Activated effector memory CD4-positive, alpha-beta T cell treated with Interleukin-2 at 50 U/mL for 16 hours (primary cell): Measurements from ENCODE around the gene TXNRD2.

Source experiments
- DNase-seq: peaks from one replicate; pipeline ENCODE4 v3.0.0-alpha.2; 2020

TXNRD2 gene

GRCh38 chr22:19941365-19942082, at the start of gene TXNRD2, which contains the start of gene COMT:
TXNRD2 (minus strand) TSS chr22:19941818; CDS start chr22:19941803, 15 bp downstream.
COMT (plus strand) TSS chr22:19941772; CDS start chr22:19962527, 20,755 bp downstream.
- peak; percentile 61 for DNase-seq

GRCh38 chr22:19991395-19991644, 49.7 kb upstream of the TXNRD2 start:
- DNase-seq = no peak

- no peak for DNase-seq
Observed at GRCh38 chr22:19990609-19991394, 49.2 kb upstream of the TXNRD2 start.

DNA sequence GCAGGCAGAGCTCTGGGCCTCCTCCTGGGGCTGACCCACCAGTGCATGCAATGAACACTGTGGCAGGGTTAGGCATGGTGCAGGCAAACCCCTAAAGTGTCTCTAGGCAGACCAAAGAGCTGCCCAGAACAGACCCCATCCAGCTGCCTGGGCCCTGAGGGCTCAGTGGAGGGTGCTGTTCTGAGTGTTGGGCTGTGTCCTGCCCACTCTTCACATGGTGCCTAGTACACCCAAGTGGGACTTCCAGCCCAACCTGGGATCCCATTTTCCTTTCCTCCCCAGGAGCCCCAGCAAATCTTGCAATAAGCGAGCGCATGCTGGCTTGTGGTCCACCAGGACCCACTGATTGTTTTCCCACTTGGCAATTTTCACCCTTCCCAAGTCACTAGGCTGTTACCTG, 48.6 kb upstream of the TXNRD2 start:
- no peak for DNase-seq

- no peak for DNase-seq
Observed at GRCh38 chr22:19989725-19990067, 48.1 kb upstream of the TXNRD2 start.

DNA sequence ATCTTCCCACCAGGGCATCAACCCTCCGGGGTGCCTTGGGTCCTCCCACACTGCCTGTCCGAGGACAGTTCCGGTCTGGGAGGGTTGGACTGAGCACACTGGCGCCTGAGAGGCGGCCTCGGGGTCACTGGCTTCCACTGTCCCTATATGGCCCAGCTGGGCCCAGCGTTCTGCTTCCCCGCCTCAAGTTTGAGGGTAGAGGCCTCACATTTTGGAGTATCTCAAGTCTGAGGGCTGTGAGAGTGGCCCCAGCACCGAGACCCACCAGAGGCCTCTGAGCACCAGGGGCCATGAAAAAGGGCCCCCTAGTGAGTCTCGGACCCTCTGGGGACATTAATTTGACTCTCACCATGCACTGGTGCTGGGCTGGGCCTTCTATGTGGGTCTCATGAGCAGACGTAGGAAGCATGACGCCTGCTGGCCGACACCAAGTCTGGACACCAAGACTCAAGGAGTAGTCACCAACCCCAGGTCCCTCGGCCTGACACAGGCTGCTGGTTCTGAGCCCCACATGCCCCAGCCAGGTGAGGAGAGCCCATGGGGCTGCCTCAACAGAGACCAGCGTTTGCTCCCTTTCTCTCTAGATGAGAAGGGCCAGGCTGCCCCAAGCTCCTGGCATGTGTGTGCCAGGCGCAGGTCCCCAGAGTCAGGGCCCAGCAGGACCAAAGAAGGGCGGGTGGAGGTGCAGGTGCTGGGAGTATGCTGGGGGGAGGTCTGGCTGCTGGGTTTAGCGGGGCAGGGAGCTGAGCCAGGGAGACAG, 47.5 kb upstream of the TXNRD2 start:
- no peak for DNase-seq

GRCh38 chr22:19988331-19988808, 46.8 kb upstream of the TXNRD2 start:
- no peak for DNase-seq

DNA sequence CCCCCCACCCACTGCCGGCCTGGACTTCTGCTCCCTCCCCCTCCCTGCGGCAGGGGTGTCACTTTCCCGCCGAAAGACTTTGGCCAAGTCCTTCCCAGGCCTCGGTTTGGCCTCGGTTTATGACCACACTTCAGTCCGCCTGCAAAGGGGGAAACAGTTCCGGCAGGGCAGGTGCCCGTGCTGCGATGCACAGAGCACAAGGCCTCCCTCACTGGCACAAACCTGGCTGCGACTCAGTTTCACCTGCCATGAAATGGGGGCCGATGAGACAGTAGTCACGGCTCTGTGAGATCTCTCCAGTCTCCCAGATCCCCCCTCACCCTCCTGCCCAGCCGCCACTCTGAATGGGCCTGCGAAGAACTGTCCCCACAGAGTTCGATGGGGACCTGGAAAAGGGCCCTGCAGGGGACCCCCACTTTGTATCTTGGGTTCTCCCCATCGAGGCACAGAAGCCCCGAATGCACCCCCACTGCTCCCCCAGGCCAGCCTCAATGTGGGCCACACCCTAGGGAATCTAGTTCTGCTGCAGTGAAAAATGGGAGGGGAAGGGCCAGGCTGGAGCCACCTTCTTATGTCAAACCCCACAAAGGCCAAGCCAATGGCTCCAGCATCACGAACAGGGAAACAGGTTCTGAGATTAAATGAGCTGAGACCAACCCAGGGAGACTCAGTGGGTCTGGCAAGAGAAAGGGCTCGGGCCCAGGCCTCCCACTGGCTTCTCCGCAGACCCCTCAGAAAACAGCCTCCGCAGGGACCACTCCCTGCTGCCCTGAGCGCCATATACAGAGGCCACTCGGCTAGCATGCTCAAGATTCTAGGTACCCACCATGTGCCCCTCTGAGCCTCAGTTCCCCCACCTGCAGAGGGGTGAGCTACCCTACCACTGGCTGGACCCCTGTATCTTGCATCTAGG, 46.0 kb upstream of the TXNRD2 start:
- no peak for DNase-seq

DNA sequence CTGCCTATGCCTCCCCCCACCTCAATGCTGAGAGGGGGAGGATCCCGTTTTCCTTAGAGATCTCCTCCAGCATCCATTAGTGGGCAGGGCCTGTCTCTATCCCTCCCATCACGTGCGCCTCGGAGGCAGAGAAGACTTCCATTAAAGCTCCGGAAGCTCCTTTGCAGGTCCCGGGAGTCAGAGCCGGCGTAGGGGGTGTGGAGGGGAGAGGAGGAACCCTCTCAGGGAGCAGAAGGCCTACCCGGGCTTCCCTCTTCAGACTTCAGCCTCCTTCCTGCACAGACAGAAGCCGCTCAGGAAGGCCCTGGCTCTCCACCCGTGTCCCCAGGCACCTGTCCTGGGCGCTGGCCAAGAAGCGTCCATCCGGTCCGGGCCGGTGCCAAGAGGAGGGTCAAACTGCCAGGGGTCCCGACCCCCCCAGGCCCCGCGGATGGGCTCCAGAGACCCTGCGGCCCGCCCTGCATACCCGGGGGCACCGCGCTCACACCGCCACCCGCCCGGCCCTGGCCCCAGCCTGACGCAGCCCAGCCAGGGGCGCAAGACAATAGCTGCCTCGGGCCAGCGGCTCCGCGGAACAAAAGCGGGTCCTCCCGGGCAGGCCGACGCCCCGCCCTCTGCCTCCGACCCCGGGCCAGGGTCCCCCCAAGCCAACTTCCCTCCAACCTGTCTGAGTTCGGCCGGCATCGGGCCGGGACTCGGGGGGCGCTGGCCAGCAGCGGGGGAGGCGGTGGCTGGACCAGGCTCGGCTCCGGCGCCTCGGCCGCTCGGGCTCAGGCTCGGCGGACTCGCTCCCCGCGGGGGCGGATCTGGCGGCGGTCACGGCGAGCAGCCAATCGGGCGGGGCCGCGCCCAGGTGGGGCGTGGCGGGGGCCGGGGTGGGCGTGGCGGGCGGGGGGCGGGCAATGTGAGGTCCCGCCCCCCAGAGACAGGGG, 45.1 kb upstream of the TXNRD2 start:
- peak; percentile 39 for DNase-seq

DNA sequence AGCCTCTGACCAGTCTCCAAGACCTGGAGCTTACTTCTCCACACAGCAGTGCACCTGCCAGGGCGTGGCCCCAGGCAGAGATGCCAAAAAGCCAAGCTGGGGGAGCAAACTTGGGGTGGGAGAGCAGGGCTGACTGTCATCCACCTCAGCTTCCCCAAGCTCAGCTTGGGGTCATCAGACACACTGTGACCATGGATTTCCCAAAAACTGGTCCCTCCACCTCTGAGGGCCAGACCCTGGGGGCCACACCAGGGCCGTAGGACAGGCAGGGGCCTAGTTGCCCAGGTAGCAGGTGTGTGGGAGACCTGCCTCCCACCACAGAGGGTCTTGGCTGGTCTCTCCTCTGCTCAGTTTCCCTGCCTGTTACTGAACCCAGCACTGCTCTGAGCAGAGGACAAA, 44.4 kb upstream of the TXNRD2 start:
- no peak for DNase-seq

GRCh38 chr22:19984851-19985811, 43.5 kb upstream of the TXNRD2 start:
- no peak for DNase-seq

DNA sequence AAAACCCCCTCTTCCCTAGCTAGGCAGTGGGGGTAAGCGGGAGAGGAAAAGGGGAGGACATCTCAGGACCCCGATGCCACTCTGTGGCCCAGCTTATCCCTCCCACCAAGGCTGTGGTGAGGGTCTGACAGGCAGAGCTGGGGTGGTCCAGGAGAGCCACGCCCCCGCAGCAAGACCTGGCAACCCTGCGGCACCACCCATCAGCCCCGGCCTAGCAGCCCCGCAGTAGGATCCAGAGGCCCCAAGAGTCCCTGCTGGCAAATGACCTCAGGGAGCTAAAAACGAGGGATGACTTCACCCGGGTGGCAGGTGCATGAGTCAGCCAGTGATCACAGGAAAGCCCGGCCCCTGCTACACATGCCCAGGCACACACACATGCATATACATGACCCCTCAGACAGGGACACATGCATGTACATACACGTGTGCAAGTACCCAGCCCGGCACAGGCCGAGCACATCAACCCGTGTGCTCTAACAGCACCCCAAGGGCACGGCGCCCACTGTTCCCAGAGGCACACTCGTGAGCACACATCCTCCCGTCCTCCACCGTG, 42.7 kb upstream of the TXNRD2 start:
- no peak for DNase-seq

DNA sequence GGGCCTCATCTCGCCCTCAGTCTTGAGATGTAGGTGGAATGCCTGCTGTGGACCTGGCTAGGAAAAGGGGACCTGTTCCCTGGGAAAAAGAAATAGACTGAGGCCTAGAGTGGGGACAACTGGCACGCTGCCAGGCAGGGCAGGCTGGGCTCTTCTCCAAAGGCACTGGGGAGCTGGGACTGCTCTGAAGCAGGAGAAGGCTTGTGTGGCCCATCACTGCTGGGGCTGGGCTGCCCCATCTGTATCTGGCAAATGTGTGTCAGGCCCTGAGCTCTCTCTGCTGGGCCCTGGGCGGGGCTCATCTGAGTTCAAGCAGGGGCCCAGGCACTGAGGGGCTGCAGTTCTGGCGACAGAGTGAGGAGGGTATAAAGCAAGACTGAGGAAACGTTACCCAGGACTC, 42.1 kb upstream of the TXNRD2 start:
- DNase-seq = no peak

- DNase-seq = no peak
Observed at GRCh38 chr22:19982991-19983578, 41.5 kb upstream of the TXNRD2 start.

- no peak for DNase-seq
Observed at GRCh38 chr22:19981961-19982920, 40.6 kb upstream of the TXNRD2 start.

DNA sequence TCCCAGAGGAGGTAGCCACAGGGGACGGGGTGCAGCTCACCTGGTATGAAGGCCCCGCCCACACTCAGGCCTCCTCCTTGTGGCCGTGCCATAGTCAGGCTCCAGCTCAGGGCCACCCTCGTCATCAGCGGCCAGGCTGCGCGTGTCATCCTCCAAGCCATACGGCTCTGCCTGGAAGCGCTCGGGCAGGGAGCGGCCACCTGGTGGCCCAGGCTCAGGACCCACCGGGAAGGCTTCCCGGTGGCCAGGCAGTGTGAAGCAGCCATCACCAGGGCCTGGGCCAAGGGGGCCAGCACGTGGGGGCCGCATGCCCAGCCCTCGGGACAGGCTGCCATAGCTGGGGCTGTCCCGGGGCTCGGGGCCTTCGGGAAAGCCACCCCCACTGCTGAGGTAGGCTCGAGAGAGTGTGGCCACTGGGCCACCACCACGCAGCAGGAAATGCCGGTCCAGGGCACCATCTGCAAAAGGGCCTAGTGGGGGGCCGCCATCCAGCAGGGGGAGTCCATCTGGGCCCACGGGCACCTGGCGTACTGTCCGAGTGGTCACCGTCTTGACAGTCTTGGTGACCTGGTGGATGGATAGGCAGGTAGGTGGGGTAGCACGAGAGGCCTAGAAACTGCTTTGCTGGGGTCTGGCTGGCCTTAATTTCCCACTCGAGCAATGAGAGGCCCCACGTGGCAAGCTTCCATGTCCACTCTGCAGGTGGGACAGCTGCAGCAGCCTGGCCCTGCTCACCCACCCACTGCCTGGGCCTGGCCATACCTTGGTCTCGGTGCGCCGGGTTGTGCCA, 39.7 kb upstream of the TXNRD2 start:
- DNase-seq = no peak

DNA sequence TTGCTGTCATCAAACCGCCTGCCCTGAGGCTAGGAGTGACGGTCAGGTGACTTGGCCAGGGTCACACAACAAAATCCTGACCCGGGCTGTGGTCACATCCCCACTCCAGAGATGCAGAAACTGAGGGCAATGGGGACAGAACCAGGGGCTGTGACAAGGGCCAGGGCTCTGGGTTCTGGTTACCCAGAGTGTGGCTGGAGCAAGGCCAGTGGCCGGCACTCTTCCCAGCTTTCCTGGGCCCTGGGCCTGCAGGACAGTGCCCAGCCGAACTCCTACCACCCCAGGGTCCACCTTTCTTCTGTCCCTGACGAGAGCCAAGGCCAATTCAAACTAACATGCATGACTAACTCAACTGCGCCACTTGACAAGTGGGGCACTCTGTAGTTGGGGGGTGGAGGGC, 39.1 kb upstream of the TXNRD2 start:
- DNase-seq = no peak
